NCI-H2029 treated with DMSO at 0.1 percent for 48 hours (cell line): ENCODE measurements around the gene TMEM238.

Experiments used
- DNase-seq: peaks from one replicate; lab custom pipeline; 2025; lab: John Stamatoyannopoulos, UW

TMEM238 gene

DNA sequence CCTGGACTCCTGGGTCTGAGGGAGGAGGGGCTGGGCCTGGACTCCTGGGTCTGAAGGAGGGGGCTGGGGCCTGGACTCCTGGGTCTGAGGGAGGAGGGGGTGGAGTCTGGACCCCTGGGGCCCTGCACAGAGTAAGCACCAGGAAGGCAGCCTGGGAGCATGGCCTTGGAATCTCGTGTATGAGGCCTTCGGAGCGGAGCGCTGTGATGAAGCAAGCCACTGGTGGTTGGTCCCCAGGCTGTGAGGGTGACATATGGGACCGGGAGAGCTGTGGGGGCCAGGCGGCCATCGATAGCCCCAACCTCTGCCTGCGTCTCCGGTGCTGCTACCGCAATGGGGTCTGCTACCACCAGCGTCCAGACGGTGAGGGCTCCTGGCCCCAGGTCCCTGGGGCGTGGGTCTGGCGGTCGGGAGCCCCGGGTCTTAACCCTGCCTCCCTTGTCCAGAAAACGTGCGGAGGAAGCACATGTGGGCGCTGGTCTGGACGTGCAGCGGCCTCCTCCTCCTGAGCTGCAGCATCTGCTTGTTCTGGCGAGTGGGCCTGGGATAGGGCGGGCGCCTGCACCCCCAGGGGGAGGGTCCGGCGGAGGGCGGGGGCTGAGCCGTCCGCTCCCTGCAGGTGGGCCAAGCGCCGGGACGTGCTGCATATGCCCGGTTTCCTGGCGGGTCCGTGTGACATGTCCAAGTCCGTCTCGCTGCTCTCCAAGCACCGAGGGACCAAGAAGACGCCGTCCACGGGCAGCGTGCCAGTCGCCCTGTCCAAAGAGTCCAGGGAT is 6.5 kb downstream of the TMEM238 start:
- no peak for DNase-seq

DNA sequence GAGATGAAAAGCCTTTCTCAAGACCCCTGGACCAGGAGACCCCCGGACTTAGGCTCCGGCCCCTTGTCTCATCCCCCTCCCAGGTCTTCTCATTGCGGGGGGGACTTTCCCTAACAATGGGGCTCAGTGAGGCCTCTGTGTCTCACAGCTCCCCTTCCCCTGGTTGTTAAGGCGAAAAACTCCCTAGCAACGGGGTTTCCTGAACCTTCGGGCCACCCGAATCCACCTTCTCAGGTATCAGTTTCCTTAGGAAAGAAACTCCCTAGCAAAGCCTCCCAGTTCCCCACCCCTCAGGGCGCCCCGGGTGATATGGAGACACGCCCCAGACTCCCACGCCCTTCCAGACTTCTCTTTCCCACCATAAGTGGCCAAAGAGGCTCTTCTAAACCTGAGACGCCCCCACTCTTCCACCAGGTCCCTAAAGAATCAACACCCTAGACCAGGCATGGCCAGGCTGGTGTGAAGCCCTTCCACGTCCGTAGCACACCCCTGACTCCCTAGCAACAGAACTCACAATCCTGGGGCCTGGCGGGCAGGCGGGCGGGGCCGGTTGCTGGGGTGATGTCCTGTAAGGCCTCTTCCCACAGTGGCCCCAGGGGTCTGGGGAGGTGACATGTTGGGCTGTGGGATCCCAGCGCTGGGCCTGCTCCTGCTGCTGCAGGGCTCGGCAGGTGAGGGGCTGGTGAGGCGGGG is 7.7 kb downstream of the TMEM238 start, which contains the start of gene TMEM190:
Gene TMEM190 (plus strand): TSS at position 586 of the 693 bp plus-strand sequence. CDS start 28 bp downstream, at position 614.
- no peak for DNase-seq

DNA sequence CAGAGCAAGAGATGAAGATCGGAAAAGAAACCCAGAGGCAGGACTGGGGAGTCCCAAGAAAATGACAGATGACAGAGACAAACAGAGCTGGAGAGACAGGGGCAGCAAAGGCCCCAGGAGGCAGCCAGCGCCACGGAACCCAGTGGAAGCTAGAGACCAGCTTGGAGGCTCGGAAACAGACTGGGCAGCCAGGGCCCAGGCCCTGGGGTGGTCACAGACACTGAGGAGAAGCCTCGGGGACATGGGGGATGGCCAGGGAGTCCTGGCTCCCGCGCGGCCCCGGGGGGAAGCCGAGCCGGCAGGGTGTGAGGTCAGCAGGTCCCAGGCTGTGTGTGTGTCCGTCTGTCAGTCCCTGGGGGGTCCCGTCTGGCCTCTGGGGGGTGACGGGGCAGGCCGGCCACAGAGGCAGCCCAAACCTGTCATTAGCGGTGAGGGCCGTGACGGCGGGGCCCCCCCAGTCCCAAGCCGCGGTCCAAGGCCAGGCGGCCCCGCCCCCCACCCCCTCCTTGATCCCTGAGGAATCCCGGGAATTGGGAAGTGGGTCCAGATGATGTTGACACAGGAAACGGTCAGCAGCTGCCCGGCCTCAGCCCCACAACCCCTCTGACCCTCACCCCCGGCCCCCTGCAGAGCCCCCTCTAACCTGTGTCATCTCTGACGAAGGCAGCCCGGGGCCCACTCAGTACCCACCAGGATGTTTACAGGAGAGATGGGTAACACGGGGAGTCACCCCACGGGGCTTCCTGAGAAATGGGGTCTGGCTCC is 9.9 kb downstream of the TMEM238 start:
- DNase-seq, result no peak

DNA sequence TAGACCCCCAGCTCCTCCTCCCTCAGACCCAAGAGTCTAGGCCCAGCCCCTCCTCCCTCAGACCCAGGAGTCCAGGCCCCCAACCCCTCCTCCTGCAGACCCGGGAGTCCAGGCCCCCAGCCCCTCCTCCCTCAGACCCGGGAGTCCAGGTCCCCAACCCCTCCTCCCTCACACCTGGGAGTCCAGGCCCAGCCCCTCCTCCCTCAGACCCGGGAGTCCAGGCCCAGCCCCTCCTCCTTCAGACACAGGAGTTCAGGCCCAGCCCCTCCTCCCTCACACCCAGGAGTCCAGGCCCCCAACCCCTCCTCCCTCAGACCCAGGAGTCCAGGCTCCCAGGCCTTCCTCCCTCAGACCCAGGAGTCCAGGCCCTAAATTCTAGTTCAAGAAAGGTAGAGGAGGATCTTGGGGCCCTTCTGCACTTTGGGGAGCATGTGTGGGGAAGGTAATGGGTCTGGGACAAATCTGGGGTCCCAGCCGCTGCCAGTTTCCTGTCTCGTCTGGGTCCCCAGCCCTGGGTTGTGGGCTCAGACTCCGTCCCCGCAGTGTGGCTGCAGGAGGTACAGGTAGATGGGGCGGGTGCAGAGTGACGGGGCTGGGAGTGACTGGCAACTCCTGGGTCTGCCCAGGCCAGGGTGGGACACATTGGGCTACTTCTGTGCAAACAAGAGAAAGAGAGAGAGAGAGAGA is 10.6 kb downstream of the TMEM238 start:
- DNase-seq, result no peak

DNA sequence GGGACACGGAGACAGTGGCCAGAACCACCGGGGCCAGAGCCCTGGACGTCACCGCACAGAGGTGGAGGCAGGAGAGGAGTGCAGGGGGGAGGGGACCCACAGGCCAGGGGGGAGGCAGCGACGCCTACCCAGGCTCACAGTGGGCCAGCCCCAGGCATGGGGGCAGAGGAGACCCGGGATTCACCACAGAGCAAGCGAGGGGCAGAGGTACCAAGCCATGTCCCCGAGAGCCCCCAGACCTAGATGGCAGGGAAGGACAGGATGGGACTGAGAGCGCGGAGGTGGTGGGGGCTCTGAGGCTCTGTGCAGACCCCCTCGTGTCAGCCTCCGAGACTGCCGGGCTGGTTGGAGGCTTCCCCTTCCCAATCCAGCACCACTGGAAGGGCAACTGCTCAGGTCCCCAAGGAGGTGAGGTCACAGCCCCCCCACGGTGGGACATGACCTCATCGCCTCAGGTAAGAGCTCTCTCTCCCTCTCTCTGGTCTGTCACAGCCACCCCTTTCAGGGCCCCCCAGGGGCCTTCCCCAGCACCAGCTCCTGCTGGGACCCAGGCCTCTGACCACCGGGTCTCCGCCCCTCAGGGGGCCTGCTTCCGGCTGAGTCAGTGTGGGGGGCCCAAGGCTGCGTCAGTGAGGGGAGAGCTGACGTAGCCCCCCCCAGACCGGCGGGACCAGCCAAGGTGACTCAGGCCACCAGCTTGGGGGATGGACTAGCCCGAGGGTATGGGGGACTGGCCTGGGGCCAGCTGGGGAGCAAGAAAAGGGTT is 11.6 kb downstream of the TMEM238 start:
- DNase-seq, result no peak

GRCh38 chr19:55370305-55370988 is 13.6 kb downstream of the TMEM238 start, which contains the start of gene IL11:
Gene IL11 (minus strand): TSS chr19:55370463. CDS start chr19:55370310, 153 bp downstream.
- no peak for DNase-seq

DNA sequence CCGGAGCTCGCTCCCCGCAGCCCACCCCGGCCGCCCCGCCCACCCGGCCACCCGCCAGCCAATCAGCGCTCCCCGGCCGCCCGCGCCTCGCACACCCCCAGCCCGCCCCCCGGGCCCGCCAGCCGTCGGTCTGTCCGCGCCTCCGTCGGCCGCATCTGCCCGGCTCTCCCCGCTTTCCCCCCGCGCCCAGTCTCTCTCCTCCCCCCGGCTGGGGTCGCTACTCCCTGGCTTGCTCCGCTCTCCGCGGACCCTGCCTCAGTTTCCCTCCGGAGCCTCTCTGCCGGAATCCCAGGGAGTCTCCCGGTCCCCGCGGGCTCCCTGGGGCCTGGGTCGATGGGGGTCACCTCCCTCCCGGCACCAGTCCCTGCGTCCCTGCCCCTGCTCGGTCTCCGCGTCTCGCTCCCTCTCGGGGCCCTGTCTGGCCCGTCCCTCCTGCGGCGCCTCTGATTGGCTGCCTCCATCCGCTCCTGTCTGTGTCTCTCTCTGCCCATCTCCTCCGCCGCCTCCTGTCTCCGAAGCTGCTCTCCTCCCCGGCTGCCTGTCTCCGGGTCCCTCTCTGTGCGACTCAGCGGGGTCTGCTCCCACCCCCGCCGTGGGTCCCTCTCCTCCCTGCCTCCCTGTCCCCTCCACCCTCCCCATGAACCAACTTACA is 14.3 kb downstream of the TMEM238 start:
- no peak for DNase-seq

- DNase-seq, result no peak
These were observed 15.2 kb downstream of the TMEM238 start for GRCh38 chr19:55368701-55369563.

DNA sequence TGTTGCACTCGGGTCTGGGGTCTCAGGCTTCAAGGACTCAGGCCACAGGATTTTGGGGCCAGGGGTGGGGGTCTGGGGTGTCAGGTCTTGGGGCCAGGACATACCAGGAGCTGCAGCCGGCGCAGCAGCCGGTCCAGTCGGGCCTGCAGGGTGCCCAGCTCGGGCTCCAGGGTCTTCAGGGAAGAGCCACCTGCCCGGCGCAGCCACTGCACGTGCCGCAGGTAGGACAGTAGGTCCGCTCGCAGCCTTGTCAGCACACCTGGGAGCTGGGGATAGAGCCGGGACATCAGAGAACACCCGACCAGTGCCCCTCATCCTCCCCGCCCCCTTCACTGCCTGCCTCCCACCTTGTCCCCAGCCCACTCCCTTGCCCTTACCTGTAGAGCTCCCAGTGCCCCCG is 16.0 kb downstream of the TMEM238 start:
- DNase-seq, result no peak

GRCh38 chr19:55366790-55367189 is 17.3 kb downstream of the TMEM238 start:
- DNase-seq, result no peak

DNA sequence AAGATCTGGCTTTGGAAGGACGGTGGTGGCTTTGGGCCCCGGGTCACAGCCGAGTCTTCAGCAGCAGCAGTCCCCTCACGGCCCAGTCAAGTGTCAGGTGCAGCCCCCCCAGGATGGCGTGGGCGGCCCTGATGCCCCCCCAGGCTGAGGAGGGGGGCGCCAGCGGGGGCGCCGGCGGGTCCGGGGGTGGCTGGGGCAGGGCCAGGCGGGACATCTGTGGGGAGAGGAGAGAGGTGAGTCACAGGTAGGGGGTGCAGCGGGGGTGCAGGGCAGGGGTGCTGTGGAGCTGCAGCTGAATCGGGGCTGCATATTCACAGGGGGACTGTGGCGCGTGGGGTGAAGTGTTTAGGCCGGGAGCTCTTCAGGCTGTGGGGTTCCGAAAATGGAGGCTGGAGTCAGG is 18.1 kb downstream of the TMEM238 start:
- DNase-seq, result no peak

DNA sequence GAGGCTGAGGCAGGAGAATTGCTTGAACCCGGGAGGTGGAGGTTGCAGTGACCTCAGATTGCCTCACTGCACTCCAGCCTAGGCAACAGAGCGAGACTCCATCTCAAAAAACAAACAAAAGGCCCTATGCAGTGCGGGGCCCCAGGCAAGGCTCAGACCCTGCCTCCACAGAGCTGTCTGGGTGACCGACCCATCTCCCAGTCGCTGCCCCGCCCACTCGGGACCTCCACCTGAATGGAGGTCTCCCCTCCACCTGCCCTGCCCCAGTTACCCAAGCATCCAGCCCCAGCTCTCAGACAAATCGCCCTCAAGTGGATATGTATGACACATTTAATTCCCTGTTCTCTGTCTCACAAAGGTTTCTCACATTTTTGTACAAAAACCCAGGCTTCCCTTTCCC is 18.8 kb downstream of the TMEM238 start:
- DNase-seq, result no peak

DNA sequence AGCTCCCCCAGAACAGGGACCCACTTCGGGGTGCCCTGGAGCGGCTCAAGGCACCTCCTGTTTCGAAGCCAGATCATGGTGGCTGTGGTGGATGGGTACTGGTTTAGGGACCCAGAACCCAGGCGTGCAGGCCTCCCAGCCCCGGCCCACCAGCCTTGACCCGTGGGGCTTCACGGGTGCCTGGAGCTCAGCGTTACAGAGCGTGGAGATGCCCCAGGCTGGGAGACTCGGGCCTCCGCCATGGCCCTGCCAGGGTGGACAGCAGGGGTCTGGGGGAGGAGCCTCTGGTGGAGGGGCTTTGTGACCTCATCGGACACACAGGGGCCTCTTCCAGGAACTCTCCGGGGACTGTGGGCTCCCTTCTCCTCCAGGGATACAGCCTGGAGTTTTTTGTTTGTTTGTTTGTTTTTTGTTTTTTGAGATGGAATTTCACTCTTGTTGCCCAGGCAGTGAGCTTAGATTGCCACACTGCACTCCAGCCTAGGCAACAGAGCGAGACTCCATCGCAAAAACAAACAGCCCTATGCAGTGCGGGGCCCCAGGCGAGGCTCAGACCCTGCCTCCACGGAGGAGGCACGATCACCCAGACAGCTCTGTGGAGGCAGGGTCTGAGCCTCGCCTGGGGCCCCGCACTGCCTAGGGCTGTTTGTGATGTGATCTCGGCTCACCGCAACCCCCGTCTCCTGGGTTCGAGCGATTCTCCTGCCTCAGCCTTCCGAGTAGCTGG is 20.9 kb downstream of the TMEM238 start, which contains the start of gene GARIN5B:
Gene GARIN5B (minus strand): TSS at position 271 of the 727 bp plus-strand sequence. CDS start 194 bp downstream, at position 77.
- no peak for DNase-seq

DNA sequence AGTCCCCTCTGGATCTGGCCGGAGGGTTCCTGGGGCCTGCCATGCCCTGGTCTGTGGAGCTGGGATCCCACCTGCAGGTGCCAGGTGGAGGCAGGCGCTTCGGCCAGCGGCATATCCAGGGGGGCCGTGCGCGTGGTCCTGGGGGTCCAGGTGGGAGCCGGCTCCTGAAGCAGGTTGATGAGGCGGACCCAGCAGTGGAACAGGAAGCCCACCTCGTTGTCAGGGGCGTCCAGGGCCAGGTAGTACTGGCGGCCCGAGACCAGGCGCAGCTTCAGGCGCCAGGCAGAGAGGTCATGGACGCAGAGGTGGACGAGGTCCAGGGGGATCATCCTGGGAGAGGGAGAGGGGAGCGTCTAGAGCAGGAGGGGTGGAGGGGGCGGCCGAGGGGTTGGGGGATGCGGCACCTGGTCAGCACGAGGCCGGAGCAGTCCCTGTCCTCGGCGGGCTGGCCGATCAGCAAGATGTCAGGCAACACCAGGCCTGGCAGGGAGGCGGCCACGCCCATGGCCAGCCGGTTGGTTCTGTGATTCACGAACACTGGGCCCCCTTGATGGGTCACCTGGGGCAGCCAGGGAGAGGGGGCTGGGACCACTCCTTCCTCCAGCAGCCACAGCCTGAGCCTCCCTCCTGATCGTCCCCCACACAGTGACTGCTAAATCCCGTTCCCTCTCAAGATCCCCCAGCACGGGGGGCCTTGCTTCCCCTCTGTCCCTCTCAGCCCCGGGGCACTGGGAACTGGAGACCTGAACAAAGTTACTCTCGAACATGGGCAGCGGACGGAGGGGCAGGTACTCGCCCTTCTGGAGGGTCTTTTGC is 21.7 kb downstream of the TMEM238 start:
- no peak for DNase-seq

DNA sequence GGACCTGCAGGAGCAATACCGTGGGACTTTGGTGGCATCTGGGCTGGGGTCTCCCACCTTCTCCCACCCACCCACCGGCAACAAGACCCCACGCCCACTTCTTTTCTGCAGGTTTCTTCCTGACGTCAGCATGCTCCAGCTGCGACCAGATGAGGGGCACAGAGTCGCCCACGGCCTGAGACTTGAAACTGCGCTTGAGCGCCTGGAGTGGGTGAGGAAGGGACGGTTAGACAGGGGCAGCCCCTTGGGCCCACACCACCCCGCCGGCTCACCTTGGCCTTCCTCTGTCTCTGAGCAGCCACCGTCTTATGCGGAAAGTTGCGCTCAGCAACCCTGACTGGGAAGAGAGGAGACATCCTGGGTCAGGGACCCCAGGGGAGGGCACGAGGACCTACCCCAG is 23.2 kb downstream of the TMEM238 start:
- no peak for DNase-seq

DNA sequence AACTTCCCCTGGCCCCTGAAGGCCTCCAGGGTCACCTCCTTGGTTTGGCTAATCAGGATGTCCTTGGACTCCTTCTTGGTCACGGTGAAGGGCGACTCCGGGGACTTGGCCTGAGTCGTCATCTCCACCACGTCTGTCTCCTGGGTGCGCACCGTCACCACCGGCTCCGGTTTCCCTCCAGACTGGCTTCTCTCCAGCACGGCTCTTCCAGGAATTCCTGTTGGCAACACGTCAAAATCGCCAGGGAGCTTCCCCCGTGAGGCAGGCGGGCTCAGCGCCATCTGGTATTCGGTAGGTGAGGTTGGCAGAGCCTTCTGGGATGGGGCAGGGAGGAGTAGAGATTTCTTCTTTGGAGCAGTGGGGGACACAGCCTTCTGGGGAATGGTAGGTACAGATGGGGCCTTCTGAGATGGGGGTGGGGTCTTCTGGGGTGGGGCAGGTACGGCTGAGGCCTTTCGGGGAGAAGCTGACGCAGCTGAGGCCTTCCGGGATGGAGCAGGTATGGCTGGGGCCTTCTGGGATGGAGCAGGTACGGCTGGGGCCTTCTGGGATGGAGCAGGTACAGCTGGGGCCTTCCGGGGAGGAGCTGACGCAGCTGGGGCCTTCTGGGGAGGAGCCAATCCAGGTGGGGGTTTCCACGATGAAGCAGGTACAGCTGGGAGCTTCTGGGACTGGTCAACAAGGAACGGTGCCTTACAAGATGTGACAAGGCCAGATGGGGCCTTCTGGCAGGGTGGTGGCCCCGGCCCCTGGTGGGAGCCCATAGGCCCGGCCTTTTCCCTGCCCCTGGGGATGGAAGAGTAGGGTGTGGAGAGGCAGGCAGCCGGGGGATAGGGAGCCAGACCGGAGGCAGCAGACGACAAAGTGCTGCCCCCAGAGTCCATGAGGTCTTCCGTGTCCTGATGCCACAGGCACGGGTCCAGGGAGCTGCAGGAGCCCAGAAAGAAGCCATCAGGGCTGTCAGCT is 24.9 kb downstream of the TMEM238 start:
- peak; percentile 88 for DNase-seq
